IPS-18c (cell line): ENCODE measurements around the gene KLK14.

Experiments
- H3K4me3 ChIP-seq: 2 replicates; pipeline ENCODE4 v1.7.0; 2013; ENCODE audit warnings: low read depth, mild to moderate bottlenecking, low read length, moderate library complexity; ENCODE audit not compliant: insufficient read depth
- H3K9me3 ChIP-seq: one replicate; pipeline ENCODE4 v1.6.1; 2013; ENCODE audit warnings: mild to moderate bottlenecking, low read length, moderate library complexity; ENCODE audit not compliant: control insufficient read depth, insufficient read depth

The KLK14 gene

DNA sequence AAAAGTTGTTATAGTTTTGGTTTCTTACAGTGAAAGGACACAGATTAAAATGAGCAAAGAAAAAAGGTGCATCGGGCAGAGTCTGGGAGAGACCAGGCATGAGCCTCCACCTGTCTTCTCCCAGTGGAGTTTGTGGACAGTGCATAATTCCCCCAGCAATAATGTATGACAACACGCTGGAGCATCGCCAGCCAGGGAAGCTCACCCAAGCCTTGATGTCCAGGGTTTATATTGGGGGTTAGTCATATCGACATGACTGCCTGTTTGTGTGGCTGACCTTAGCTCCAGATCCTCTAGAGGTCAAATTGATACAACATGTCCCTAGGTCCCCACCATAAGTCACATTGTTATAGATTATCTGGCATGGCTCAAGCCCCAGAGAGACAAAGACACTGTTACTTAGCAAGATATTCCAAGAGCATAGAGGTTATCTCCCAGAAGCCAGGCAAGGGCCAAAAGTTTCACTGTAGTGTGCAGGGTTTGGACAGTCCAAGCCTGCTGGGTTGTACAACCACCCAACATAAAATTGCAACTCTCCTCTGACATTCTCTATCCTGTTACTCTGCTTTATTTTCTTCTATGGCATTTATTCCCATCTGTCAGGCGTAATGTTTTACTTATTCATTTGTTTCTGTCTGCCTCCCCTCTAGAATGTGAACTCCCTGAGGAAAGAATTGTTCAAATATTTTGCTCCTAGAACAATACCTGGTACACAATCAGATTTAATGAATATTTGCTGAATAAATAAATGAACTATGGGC, 12.2 kb downstream of the KLK14 start:
- H3K4me3 ChIP-seq: no peak overlapping the region
- H3K9me3 ChIP-seq: no peaks in the 10 kb centered on the region

DNA sequence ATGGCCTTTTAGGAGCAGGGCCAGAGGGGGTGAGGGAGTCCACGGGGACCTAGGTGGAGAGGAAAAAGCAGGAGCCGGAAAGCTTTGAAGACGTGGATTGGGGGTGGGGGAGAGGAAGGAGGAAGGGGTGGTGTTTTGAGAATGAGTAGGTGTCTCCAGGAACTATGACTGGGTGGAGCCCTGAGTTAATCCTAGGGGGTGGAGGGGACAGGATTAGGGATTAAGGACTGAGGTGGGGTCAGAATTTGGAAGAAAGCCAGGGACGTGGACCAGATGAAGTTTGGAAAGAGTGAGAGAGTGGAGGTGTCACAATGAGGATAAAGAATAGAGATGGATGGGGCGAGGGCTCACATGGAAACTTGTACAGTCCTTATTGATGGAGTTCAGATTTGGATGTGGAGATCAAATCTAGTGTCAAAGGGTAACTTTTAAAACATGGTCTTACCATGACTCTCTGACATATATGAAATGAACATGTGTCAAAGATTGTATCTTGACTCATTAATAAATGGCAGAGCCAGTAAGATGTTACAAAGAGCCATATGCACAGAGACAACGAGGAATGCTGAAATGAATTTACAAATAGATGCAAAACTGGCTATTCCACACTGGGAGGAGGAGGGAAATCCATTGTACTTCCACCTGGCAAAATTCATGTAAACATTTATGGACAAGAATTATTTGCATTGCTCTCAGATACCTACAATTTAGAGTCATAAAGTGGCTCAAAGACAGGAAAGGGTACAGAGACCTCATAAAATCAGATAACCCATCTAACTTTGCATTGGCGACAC, 16.1 kb downstream of the KLK14 start:
- no peak overlapping the region for H3K4me3 ChIP-seq
- no peaks in the 10 kb centered on the region for H3K9me3 ChIP-seq

DNA sequence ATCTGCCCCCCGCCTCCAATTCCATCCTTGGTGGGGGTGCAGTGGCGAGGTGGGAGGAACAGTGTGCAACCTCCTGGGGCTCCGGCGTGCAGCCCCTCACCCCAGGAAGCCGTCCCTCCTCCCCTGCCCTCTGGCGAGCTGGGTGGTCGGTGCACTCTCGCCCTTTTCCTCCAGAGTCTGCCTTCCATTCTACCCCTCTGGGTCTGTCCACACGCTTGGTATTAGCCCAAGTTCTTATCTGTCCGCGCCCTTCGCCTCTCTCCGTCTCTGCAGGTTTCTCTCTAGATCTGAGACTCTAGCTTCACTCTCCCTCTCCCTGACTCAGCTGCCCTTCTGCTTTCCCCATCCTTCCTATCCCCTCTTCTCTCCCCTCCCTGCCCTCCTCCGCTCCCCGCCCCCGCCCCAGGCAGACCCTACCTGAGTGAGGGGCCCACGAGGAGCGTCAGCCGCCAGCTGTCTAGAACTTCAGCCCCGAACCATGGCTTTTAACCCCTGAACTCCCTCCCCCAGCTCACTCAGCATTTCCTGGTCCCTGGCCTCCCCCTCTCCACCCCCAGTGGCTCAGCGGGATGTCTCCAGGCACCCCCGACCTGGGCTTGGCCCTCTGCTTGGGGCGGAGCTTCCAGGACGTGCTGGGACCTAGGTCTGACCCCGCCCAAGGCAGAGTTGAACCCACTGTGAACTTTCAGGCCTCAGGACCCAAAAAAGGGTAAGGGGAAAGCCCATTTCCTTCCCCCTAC, 17.3 kb downstream of the KLK14 start:
- Histone ChIP-seq H3K9me3 (no peaks in the 10 kb centered on the region), H3K4me3 (peak overlapping the region; percentile 66)

DNA sequence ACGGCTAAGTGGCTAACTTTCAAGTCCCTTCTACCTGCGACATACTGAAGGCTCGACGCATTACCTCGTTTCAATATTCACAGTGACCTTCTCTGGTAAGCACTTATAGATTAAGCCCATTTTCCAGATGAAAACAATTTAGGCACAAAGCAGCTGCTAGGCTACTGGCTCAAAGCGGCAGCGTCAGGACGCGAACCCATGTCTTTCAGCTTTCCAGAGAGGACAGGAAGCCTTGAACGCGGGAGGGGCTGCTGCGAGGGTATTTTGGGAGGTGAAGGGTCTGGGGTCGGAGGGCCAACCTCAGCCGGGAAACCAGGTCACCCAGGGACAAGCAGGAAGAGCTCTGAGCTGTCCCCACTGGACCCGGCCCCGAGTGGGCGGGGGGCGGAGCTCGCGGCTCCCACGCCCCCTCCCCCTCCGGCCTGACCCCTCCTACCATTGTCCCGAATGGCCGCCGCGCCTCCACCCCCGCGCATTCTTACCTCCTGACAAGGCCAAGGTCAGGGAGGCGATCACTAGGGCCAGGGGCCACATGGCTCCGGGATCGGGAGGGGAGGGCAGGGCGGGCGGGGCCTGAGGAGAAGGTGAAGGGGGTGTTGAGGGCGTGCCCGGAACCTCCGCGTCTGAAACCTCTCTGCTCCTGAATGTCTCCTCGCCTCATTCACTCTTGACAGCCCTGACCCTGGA, 18.0 kb downstream of the KLK14 start, which contains the start of gene KLK13:
TSS of gene KLK13 (minus strand) at position 559 of the 687 bp plus-strand sequence. CDS start at position 534, 25 bp downstream.
- H3K4me3 ChIP-seq: peak within 1 kb of the TSS; percentile 66
- no peaks in the 10 kb centered on the region for H3K9me3 ChIP-seq

DNA sequence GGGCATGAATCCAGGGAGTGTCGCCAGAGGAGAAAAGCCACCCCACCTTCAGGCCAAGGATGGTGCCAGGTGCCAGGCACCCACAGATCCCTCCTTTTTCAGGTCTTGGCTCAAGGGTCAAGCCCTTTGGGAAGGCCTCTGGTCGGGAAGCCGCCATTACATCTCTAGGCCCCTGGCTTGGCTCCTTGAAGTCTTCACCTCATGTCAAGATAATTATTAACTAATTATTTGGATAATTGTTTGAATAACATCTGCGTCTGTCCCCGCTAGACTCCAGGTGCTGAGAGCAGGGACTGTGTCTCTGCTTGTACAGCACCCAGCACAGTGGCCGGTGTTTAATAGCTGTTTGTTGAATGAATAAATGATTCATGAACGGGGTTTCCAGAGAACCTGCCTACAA, 19.0 kb downstream of the KLK14 start:
- Histone ChIP-seq H3K9me3 (no peaks in the 10 kb centered on the region), H3K4me3 (no peak overlapping the region)

DNA sequence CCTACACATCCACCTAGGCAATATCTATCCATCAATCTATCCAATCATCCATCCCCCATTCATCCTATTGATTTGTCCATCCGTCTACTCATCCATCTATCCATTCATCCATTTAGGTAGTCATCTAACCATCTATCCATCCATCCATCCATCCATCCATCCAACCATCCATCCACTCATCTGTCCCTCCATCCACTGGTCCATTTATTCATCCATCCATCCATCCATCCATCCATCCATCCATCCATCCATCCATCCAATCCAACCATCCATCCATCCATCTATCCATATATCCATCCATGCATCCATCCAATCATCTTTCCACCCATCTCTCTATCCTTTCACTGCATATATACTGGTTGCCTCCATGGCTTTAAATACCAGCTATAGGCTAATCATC, 21.7 kb downstream of the KLK14 start:
- H3K4me3 ChIP-seq: no peak overlapping the region
- H3K9me3 ChIP-seq: no peaks in the 10 kb centered on the region

DNA sequence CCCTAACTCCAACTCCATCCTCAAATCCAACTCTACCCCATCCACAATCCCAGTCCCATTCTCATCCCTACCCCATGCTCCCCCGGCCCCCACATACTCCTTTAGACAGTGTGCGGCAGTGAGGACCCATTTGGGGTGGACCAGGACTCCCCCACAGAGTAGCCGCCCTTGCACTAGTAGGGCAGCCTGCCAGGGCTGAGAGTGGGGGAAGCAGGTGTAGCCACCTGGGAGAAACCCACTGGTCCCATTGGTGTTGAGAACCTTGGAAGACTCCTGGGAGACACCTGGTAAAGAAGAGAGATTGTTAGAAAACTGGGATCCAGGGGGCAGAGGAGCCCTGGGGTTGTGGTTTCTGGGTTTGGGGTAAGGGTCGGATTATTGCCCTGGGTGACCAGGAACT, 22.4 kb downstream of the KLK14 start:
- no peaks in the 10 kb centered on the region for H3K9me3 ChIP-seq
- H3K4me3 ChIP-seq: no peak overlapping the region

DNA sequence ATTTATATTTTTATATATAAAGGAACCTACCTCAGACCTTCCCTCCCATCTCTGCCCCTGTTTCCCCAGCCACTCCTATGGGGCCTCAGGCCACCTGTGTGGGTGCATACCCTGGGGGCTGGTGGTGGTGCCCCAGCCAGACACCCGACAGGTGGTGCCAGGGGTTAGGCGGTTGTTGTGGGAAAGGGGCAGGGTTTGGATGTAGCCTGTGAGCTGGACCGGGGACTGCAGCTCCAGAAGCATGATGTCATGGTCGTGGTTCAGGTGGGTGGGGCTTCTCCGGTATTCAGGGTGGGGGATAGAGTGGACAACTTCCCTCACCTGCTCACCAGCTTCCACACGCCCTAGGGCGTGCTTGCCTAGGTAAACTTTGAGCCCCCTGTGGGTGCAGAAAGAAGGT, 23.0 kb downstream of the KLK14 start:
- H3K4me3 ChIP-seq: no peak overlapping the region
- no peaks in the 10 kb centered on the region for H3K9me3 ChIP-seq

DNA sequence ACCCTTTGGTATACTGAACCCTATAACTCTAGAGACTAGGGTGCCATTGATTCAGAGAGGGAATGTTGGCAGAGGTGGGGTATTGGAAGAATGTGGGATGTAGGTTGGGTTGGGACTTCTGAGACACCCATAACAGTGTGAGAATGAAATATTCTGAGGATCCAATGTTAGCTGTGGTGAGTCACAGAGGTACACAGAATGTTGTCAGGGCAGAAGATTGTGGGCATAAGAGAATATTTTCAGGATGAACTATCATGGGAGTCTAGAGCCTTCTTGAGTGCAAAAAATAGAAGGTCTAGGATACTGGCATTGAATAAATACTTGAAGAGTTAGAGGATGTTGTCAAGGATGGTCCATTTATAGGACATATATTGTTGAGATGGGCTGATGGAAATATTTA, 26.8 kb downstream of the KLK14 start:
- no peaks in the 10 kb centered on the region for H3K9me3 ChIP-seq
- H3K4me3 ChIP-seq: no peak overlapping the region

DNA sequence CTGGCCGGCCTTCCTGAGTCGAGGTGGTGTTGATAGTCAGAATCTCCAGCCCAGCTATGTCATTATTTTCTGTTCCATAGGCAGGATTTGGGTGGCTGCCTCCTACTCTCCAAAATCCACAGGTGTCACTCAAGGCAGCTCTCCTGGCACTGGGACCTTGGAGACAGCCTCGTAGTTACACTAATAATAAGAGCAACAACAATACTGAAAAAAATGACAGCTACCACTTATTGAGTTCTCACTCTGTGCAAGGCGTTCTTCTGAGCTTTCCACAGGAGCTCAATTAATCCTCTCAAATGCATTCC, 35.7 kb downstream of the KLK14 start:
- H3K9me3 ChIP-seq: no peaks in the 10 kb centered on the region
- no peak overlapping the region for H3K4me3 ChIP-seq

DNA sequence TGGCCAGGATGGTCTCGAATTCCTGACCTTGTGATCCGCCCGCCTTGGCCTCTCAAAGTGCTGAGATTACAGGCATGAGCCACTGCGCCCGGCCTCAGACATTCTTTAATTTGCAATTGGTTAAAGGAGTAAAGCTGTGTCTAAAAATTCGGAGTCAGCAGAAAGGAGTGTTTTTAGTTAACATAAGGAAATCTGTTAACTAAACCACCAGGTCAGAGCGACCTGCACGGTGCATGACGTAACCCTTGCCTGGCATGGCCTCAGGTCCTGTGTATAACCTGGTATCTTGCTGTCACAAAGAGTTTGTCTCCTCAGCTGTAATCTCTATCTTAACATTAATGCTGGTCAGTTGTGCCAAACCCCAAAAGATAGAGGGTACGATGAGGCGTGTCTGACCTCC, 38.4 kb downstream of the KLK14 start:
- Histone ChIP-seq H3K9me3 (no peaks in the 10 kb centered on the region), H3K4me3 (no peak overlapping the region)

DNA sequence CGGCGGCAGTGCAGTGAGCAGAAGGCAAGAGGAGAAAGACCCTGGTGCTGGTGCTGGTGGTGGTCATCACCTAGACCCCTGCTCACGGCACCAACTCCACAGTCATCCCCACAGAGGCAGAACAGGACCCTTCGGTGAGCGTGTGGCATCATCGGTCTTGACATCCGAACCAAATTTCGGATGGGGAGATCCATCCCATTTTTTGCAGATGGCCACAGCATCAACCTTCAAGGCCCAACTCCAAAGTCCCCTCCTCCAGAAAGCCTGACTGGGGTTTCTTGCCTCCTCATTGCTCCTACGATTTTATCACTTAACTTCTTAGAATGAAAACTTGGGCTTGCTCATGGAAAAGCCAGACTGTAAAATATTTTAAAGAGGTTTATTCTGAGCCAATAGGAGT, 39.2 kb downstream of the KLK14 start:
- Histone ChIP-seq H3K9me3 (no peaks in the 10 kb centered on the region), H3K4me3 (no peak overlapping the region)

DNA sequence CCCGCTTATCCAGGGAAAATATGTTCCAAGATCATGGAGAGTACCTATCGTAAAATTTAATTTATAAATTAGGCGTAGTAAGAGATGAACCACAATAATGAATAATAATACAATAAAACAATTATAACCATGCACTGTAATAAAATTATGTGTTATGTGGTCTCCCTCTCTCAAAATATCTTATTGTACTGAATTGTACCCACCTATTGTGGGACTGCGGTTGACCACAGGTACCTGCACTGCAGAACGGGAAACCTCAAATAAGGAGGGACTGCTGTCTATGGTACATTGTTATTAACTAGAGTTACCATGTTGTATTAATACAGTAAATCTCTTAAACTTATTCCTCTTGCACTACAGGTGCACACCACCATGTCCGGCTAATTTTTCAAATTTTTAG, 42.5 kb downstream of the KLK14 start:
- no peaks in the 10 kb centered on the region for H3K9me3 ChIP-seq
- H3K4me3 ChIP-seq: no peak overlapping the region

DNA sequence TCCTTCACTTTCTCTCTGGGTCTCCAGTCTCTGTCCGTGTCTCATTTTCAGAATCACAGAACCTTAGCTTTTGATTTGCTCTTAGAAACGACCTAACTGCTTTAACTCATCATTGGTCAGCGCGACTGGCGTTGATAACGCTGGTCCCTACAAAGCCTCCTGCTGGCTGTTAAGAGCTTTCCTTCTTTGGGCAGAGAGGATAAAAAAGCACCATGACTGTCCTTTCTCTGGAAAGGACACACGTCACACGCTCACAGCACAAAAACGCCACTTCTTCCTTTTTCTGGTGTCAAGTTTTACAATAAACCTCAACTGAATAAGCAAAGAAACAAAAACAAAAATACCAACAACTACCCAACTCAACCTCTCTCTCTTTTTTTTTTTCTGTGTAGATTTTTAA, 46.2 kb downstream of the KLK14 start:
- Histone ChIP-seq H3K4me3 (no peak overlapping the region), H3K9me3 (no peaks in the 10 kb centered on the region)

DNA sequence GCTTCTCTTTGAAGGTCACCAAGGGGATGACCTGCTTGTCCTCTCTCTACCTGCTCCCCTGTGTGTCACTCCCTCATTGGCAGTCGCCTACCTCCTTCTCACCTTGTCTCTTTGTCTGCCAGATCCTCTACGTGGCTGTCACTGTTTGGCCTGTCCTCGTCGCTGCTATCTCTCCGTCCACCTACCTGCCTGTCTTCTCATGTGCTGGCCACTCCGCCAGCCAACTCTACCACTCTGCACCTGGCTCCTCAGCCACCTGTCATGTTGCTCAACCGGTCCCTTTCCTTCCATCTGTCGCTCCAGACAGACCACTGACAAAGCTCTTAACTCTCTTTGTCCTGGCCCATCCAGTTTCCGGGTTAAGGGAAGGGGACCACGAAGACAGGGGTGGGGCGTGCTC, 48.0 kb downstream of the KLK14 start, which contains the start of gene KLK12:
TSS of gene KLK12 (minus strand) at position 299 of the 400 bp plus-strand sequence. CDS start 381 bp downstream, outside the sequence.
- Histone ChIP-seq H3K4me3 (no peak within 1 kb of the TSS), H3K9me3 (no peaks in the 10 kb centered on the region)

DNA sequence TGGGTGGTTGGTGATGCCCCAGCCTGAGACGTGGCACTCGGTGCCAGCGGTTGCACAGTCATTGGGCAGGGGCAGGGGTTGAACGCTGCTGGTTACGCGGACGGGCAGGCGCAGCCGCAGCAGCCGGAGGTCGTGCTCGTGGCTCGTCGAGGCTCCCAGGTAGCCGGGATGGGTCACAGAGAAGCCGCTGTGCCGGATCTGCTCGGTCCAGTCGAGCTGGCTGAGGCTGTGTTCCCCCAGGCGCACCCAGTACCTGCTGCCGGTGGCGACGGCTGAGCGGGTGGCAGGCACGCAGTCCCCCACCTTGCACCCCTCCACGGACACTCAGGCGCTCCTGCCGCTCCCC, 50.8 kb downstream of the KLK14 start:
- Histone ChIP-seq H3K4me3 (no peak overlapping the region), H3K9me3 (no peaks in the 10 kb centered on the region)

DNA sequence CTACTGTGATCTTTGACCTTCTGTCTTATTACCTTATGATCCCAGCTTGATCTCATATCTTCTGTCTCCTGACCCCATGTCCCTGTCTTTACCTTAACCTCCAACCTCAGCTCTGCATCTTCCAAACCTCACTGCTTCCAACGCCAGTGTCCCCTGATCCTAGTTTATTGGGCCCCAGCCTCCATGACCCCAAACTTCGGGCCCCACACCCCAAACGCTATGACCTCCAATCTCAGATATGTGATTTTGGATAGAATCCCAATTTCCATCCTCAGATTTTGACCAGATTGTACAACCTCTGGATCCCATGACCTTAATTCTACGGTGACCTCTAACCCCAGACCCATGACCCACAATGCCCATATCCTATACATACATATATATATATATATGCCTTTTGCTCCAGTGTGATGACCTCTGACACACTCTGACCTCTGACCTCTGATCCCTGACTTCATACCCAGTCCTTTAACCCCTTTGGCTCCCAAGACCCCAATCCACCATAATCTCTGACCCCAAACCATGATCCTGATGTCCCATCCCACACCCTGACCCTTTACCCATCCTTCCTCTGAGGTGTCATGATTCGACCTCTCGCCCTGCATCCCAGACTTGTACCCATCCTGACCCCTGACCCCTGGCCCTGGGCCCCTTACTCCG, 51.3 kb downstream of the KLK14 start:
- H3K9me3 ChIP-seq: no peaks in the 10 kb centered on the region
- H3K4me3 ChIP-seq: no peak overlapping the region
